PC-3 (cell line): ENCODE results near the gene APBA2.
"Not testable (repeated sequence)": the region's sequence is repeated elsewhere in the genome, so short reads cannot be mapped to it uniquely, and the experiment has no call there.

Experiments used
- EZH2 ChIP-seq: fragments of 300-600 bp; sonication (generic); IDR thresholded peaks from one replicate; pipeline ENCODE4 v1.6.1; 2017; ENCODE audit warnings: antibody characterized with exemption, mild to moderate bottlenecking, low read length; ENCODE audit not compliant: unreplicated experiment
- TF ChIP-seq, protein P1 (sequence below): fragments of 300-600 bp; sonication (generic); conservative IDR thresholded peaks from 2 replicates; pipeline ENCODE4 v1.5.1; 2017; ENCODE audit warnings: antibody characterized with exemption, low read depth, mild to moderate bottlenecking, low read length

DNA sequence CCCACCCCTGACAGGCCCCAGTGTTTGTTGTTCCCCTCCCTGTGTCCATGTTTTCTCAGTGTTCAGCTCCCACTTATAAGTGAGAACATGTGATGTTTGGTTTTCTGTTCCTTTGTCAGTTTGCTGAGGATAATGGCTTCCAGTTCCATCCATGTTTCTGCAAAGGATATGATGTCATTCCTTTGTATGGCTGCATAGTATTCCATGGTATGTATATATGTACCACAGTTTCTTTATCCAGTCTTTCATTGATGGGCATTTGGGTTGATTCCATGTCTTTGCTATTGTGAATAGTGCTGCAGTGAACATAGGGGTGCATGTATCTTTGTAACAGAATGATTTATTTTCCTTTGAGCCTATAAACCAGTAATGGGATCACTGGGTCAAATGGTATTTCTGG, 142.4 kb downstream of the APBA2 start:
- TF ChIP-seq, protein P1, sequence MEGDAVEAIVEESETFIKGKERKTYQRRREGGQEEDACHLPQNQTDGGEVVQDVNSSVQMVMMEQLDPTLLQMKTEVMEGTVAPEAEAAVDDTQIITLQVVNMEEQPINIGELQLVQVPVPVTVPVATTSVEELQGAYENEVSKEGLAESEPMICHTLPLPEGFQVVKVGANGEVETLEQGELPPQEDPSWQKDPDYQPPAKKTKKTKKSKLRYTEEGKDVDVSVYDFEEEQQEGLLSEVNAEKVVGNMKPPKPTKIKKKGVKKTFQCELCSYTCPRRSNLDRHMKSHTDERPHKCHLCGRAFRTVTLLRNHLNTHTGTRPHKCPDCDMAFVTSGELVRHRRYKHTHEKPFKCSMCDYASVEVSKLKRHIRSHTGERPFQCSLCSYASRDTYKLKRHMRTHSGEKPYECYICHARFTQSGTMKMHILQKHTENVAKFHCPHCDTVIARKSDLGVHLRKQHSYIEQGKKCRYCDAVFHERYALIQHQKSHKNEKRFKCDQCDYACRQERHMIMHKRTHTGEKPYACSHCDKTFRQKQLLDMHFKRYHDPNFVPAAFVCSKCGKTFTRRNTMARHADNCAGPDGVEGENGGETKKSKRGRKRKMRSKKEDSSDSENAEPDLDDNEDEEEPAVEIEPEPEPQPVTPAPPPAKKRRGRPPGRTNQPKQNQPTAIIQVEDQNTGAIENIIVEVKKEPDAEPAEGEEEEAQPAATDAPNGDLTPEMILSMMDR, result not testable (repeated sequence)
- not testable (repeated sequence) for TF ChIP-seq EZH2
